Measurements from ENCODE around the gene NF1.

DNA sequence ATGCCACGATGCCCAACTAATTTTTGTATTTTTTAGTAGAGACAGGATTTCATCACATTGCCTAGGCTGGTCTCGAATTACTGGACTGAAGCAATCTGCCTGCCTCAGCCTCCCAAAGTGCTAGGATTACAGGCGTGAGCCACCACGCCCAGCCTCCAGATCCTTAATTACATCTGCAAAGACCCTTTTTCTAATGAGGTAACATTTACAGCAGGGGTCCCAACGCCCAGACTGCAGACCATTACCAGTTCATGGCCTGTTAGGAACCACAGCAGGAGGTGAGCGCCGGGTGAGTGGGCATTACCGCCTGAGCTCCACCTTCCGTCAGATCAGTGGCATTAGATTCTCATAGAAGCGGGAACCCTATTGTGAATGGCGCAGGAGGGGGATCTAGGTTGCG is 292.7 kb downstream of the NF1 start:
- no peak for TF ChIP-seq POLR2AphosphoS5 (IDR thresholded peaks at IDR 0.05; ENCODE audit: borderline replicate concordance, low read depth, low read length)
- TF ChIP-seq EZH2 (IDR thresholded peaks at IDR 0.05) = no peak
- TF ChIP-seq FOXP2 (optimal IDR thresholded peaks at IDR 0.05; ENCODE audit: control extremely low read depth, extremely low read length, insufficient read depth) = no peak

Measured in SK-N-MC (cell line).